ENCODE measurements around the gene RPGRIP1. TPM values are rescaled to one million over a fixed set of nuclear protein-coding genes. Genes with fewer than 3 reads are reported as not detected.
"Not testable (repeated sequence)": the region's sequence is repeated elsewhere in the genome, so short reads cannot be mapped to it uniquely, and the experiment has no call there.

The RPGRIP1 gene
- polyA plus RNA-seq, 1 of the 3 experiments (the other 2 are of a cell fraction), result not detected

GRCh38 chr14:21287168-21287567, 7.3 kb downstream of the RPGRIP1 start:
- TF ChIP-seq FOXM1 (IDR thresholded peaks at IDR 0.05; ENCODE audit: low read depth) (no peak), SIN3A (IDR thresholded peaks at IDR 0.05; ENCODE audit: borderline replicate concordance, low read depth, low read length) (no peak), RCOR1 (IDR thresholded peaks at IDR 0.05; ENCODE audit: low read length) (no peak), USF1 (IDR thresholded peaks at IDR 0.05; ENCODE audit: borderline replicate concordance, low read depth) (no peak), YY1 (IDR thresholded peaks at IDR 0.05; ENCODE audit: low read depth) (no peak)
- Histone ChIP-seq H3K79me2 (ENCODE audit: insufficient read depth) (no peaks in the 10 kb centered on the region), H2AFZ (ENCODE audit: low read depth) (no peak overlapping the region), H3K36me3 (replicated peaks in 1 of 2; ENCODE audit: control insufficient read depth in 1 of 2, insufficient read depth in 2 of 2, low read length in 1 of 2) (no peaks in the 10 kb centered on the region), H3K4me3 (ENCODE audit: low read depth in 2 of 2, low read length in 1 of 2) (no peak overlapping the region), H3K9me2 (no peaks in the 10 kb centered on the region), H3K4me2 (no peak overlapping the region), H3K27ac (ENCODE audit: low read depth in 2 of 2, low read length in 1 of 2) (no peak overlapping the region), H3K9ac (no peak overlapping the region), H3K9me3 (no peaks in the 10 kb centered on the region), H3K27me3 (ENCODE audit: insufficient read depth) (no peaks in the 10 kb centered on the region; the same call in 1 of the 2 replicates), H4K20me1 (ENCODE audit: insufficient read depth) (no peaks in the 10 kb centered on the region), H3K4me1 (ENCODE audit: control insufficient read depth in 1 of 2, insufficient read depth in 2 of 2, low read depth in 1 of 2, low read length in 1 of 2) (no peaks in the 10 kb centered on the region), H3F3A (replicated peaks; ENCODE audit: insufficient read depth) (no peaks in the 10 kb centered on the region)
- ChIA-PET CTCF (no interaction called here), POLR2A (no interaction called here)
- no peak for DNase-seq
- WGBS (ENCODE audit: low lambda C conversion rate), result 90% methylated on average over 5 of the region's 6 CpGs

- POLR2A ChIA-PET; H3K4me1 ChIP-seq (ENCODE audit: control insufficient read depth in 1 of 2, insufficient read depth in 2 of 2, low read depth in 1 of 2, low read length in 1 of 2); H3K9me3 ChIP-seq; H3K9me2 ChIP-seq; H3F3A ChIP-seq (replicated peaks; ENCODE audit: insufficient read depth); H3K27me3 ChIP-seq (ENCODE audit: insufficient read depth); H3K4me2 ChIP-seq; H3K79me2 ChIP-seq (ENCODE audit: insufficient read depth); CTCF ChIA-PET; H3K4me3 ChIP-seq (ENCODE audit: low read depth in 2 of 2, low read length in 1 of 2); H4K20me1 ChIP-seq (ENCODE audit: insufficient read depth); DNase-seq; H3K36me3 ChIP-seq (replicated peaks in 1 of 2; ENCODE audit: control insufficient read depth in 1 of 2, insufficient read depth in 2 of 2, low read length in 1 of 2); H3K27ac ChIP-seq (ENCODE audit: low read depth in 2 of 2, low read length in 1 of 2); H3K9ac ChIP-seq; H2AFZ ChIP-seq (ENCODE audit: low read depth): not testable (repeated sequence)
- WGBS (ENCODE audit: low lambda C conversion rate), result 67% methylated on average over 8 of the region's 8 CpGs
These were observed 14.1 kb downstream of the RPGRIP1 start for GRCh38 chr14:21294026-21294425.

- 75% methylated on average over 12 of the region's 12 CpGs for WGBS (ENCODE audit: low lambda C conversion rate)
- TF ChIP-seq TEAD4 (IDR thresholded peaks at IDR 0.05; ENCODE audit: borderline replicate concordance, insufficient read depth) (no peak), RCOR1 (IDR thresholded peaks at IDR 0.05; ENCODE audit: low read length) (no peak), MXI1 (IDR thresholded peaks at IDR 0.05; ENCODE audit: low read depth, low read length) (no peak), GATA2 (CRISPR knock-in tag; IDR thresholded peaks at IDR 0.05) (no peak), FOXM1 (IDR thresholded peaks at IDR 0.05; ENCODE audit: low read depth) (no peak), TCF12 (IDR thresholded peaks at IDR 0.05) (no peak), REST (IDR thresholded peaks at IDR 0.05; ENCODE audit: low read depth, low read length) (no peak), RAD21 (IDR thresholded peaks at IDR 0.05; ENCODE audit: low read length) (no peak), CHD2 (IDR thresholded peaks at IDR 0.05; ENCODE audit: low read length, partially characterized antibody) (no peak), RXRA (IDR thresholded peaks at IDR 0.05; ENCODE audit: borderline replicate concordance, low read depth) (no peak), ELF1 (IDR thresholded peaks at IDR 0.05) (no peak), CTCF (IDR thresholded peaks at IDR 0.05) (no peak), EP300 (IDR thresholded peaks at IDR 0.05; ENCODE audit: borderline replicate concordance in 1 of 2, low read depth in 1 of 2, low read length in 1 of 2) (no peak), FOSL2 (IDR thresholded peaks at IDR 0.05; ENCODE audit: borderline replicate concordance, low read depth) (no peak)
These were observed 18.5 kb downstream of the RPGRIP1 start for GRCh38 chr14:21298358-21298757.

More at GRCh38 chr14:21298358-21298757, 18.5 kb downstream of the RPGRIP1 start:
- Histone ChIP-seq H3K9me2 (no peaks in the 10 kb centered on the region), H3K27me3 (ENCODE audit: insufficient read depth) (peaks cover 18% of the 10 kb centered on the region; the same call in 1 of the 2 replicates), H3K4me3 (ENCODE audit: low read depth in 2 of 2, low read length in 1 of 2) (no peak overlapping the region), H3K9me3 (no peaks in the 10 kb centered on the region), H3K79me2 (ENCODE audit: insufficient read depth) (no peaks in the 10 kb centered on the region), H3F3A (replicated peaks; ENCODE audit: insufficient read depth) (no peaks in the 10 kb centered on the region), H3K4me2 (no peak overlapping the region), H2AFZ (ENCODE audit: low read depth) (no peak overlapping the region), H3K4me1 (ENCODE audit: control insufficient read depth in 1 of 2, insufficient read depth in 2 of 2, low read depth in 1 of 2, low read length in 1 of 2) (no peaks in the 10 kb centered on the region; a peak in 1 of 4 replicates), H3K36me3 (replicated peaks in 1 of 2; ENCODE audit: control insufficient read depth in 1 of 2, insufficient read depth in 2 of 2, low read length in 1 of 2) (no peaks in the 10 kb centered on the region), H3K9ac (no peak overlapping the region), H3K27ac (ENCODE audit: low read depth in 2 of 2, low read length in 1 of 2) (no peak overlapping the region), H4K20me1 (ENCODE audit: insufficient read depth) (no peaks in the 10 kb centered on the region)
- ChIA-PET POLR2A (no interaction called here), CTCF (no interaction called here)
- DNase-seq, result no peak

All from SK-N-SH (cell line).